OCI-LY3 (cell line): ENCODE measurements around the gene LRRC23.

ENCODE experiments used
- H2AFZ ChIP-seq: fragments of 200-600, 300-600 bp; shearing (Covaris generic); 2 replicates; pipeline ENCODE4 v1.6.0; 2014; ENCODE audit warnings: antibody characterized with exemption, low read depth, low read length
- H3K27ac ChIP-seq: fragments of 200-600, 300-600 bp; sonication (generic); 2 replicates; pipeline ENCODE4 v1.5.1; 2014; ENCODE audit warnings: mild to moderate bottlenecking, low read length, moderate library complexity, mixed read lengths
- H3K27me3 ChIP-seq: fragments of 200-600, 300-600 bp; sonication (generic); 2 replicates; pipeline ENCODE4 v1.6.1; 2014; ENCODE audit warnings: low read depth, low read length, mixed read lengths
- H3K36me3 ChIP-seq: fragments of 200-600, 300-600 bp; sonication (generic); replicated peaks from 2 replicates; pipeline ENCODE3; 2014; ENCODE audit warnings: low read depth, low read length, mixed read lengths
- H3K4me1 ChIP-seq: fragments of 300-600, 200-600 bp; sonication (generic); 2 replicates; pipeline ENCODE4 v1.6.1; 2014; ENCODE audit warnings: low read length, mixed read lengths
- H3K4me2 ChIP-seq: fragments of 200-600, 300-600 bp; sonication (generic); 2 replicates; pipeline ENCODE4 v1.6.1; 2014; ENCODE audit warnings: low read length, mixed read lengths
- H3K4me3 ChIP-seq: fragments of 300-600, 200-600 bp; sonication (generic); 2 replicates; pipeline ENCODE4 v1.5.1; 2014; ENCODE audit warnings: antibody characterized with exemption, mild to moderate bottlenecking, low read length, moderate library complexity
- H3K79me2 ChIP-seq: fragments of 300-600, 200-600 bp; shearing (Covaris generic); 2 replicates; pipeline ENCODE4 v1.6.1; 2014; ENCODE audit warnings: mild to moderate bottlenecking, low read length, mixed read lengths
- H3K9ac ChIP-seq: fragments of 300-600, 200-600 bp; shearing (Covaris generic); 2 replicates; pipeline ENCODE4 v1.6.0; 2014; ENCODE audit warnings: mild to moderate bottlenecking, low read length, moderate library complexity
- H3K9me3 ChIP-seq: fragments of 200-600, 300-600 bp; shearing (Covaris generic); 2 replicates; pipeline ENCODE4 v1.6.1; 2014; ENCODE audit warnings: low read length, mixed read lengths; ENCODE audit not compliant: insufficient read depth
- H4K20me1 ChIP-seq: fragments of 200-600, 300-600 bp; sonication (generic); 2 replicates; pipeline ENCODE4 v1.6.1; 2016; ENCODE audit warnings: low read length, mixed read lengths; ENCODE audit not compliant: insufficient read depth
- CTCF ChIP-seq: fragments of 200-600, 300-600 bp; sonication (generic); IDR thresholded peaks from 2 replicates; pipeline ENCODE4 v1.5.1; 2014; ENCODE audit warnings: antibody characterized with exemption, low read length, low read depth
- EZH2phosphoT487 ChIP-seq: fragments of 200-600 bp; shearing (Covaris generic); IDR thresholded peaks from 2 replicates; pipeline ENCODE4 v1.6.1; 2018; ENCODE audit warnings: antibody characterized with exemption, mixed run types, low read depth

Gene LRRC23

DNA sequence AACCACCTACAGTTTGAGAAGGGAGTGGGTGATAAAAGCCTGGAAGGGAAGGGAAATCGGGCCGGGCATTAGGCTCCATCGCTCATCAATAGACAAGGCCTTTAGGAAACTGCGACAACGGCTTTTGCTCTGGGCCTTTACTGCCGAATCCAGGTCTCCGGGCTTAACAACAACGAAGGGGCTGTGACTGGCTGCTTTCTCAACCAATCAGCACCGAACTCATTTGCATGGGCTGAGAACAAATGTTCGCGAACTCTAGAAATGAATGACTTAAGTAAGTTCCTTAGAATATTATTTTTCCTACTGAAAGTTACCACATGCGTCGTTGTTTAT, 38.7 kb downstream of the LRRC23 start:
- H3K4me3 ChIP-seq = peak overlapping the region; percentile 82
- H3K27me3 ChIP-seq = no peaks in the 10 kb centered on the region
- no peak overlapping the region for H2AFZ ChIP-seq
- no peaks in the 10 kb centered on the region for H3K9me3 ChIP-seq
- peaks cover 33% of the 10 kb centered on the region for H3K4me1 ChIP-seq
- no peaks in the 10 kb centered on the region for H3K79me2 ChIP-seq
- H4K20me1 ChIP-seq = no peaks in the 10 kb centered on the region
- peak overlapping the region; percentile 93 for H3K4me2 ChIP-seq
- H3K9ac ChIP-seq = peak overlapping the region; percentile 83
- peak overlapping the region; percentile 85 for H3K27ac ChIP-seq
- no peaks in the 10 kb centered on the region for H3K36me3 ChIP-seq
- no peak for TF ChIP-seq EZH2phosphoT487

- no peaks in the 10 kb centered on the region for H4K20me1 ChIP-seq
- peak within 1 kb of the TSS; percentile 93 for H3K4me2 ChIP-seq
- H3K36me3 ChIP-seq = no peaks in the 10 kb centered on the region
- TF ChIP-seq CTCF (no peak), EZH2phosphoT487 (no peak)
- peak within 1 kb of the TSS; percentile 82 for H3K4me3 ChIP-seq
- H3K27ac ChIP-seq = peak within 1 kb of the TSS; percentile 85
- no peaks in the 10 kb centered on the region for H3K79me2 ChIP-seq
- peaks cover 31% of the 10 kb centered on the region for H3K4me1 ChIP-seq
- no peaks in the 10 kb centered on the region for H3K27me3 ChIP-seq
- peak within 1 kb of the TSS; percentile 73; the same call in 1 of the 2 replicates for H2AFZ ChIP-seq
- no peaks in the 10 kb centered on the region for H3K9me3 ChIP-seq
- peak within 1 kb of the TSS; percentile 83 for H3K9ac ChIP-seq
Measured at GRCh38 chr12:6943722-6944380, 39.2 kb downstream of the LRRC23 start, which contains the start of the genes C12orf57 and RNU7-1. C12orf57 (plus strand) TSS chr12:6944022; CDS start chr12:6944122, 100 bp downstream. RNU7-1 (plus strand) TSS chr12:6943816.

DNA sequence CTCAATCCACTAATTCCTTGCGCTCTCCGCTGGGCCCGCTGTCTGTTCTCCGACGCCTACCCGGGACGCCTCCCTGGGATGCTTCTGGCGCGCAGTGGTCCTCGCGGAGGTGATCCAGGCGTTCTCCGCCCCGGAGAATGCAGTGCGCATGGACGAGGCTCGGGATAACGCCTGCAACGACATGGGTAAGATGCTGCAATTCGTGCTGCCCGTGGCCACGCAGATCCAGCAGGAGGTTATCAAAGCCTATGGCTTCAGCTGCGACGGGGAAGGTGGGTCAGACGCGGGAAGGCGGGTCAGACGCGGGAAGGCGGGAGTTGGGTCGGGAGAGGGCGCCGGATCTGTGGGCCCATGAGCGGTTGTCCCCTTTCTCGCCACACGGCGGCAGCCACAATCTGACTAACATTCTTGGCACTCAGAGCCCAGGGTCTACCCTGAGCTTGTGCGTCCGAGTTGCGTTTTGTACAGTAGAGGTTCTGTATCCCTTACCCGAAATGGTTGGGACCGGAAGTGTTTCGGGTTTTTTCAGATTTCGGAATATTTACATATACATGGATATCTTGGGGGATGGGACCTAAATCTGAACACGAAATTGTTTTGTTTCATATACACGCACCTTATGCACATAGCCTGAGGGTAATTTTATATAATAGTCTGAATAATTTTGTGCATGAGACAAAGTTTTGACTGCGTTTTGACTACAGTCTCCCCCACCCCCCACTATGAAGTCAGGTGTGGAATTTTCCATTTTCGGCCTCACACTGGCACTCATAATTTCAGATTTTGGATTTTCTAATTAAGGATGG, 40.0 kb downstream of the LRRC23 start:
- Histone ChIP-seq H3K4me3 (peak overlapping the region; percentile 82), H3K36me3 (no peaks in the 10 kb centered on the region), H3K27me3 (no peaks in the 10 kb centered on the region), H3K9me3 (no peaks in the 10 kb centered on the region), H3K27ac (peak overlapping the region; percentile 85), H3K9ac (peak overlapping the region; percentile 83), H3K79me2 (no peaks in the 10 kb centered on the region), H3K4me2 (peak overlapping the region; percentile 93), H4K20me1 (no peaks in the 10 kb centered on the region), H2AFZ (peak overlapping the region; percentile 73; the same call in 1 of the 2 replicates), H3K4me1 (peaks cover 37% of the 10 kb centered on the region)
- no peak for TF ChIP-seq EZH2phosphoT487
- TF ChIP-seq CTCF = peak; percentile 89

GRCh38 chr12:6945613-6946012, 41.0 kb downstream of the LRRC23 start:
- H3K9ac ChIP-seq = peak overlapping the region; percentile 70
- no peaks in the 10 kb centered on the region for H3K9me3 ChIP-seq
- no peaks in the 10 kb centered on the region for H3K27me3 ChIP-seq
- peak overlapping the region; percentile 82 for H3K4me3 ChIP-seq
- peak overlapping the region; percentile 24; the same call in 1 of the 2 replicates for H2AFZ ChIP-seq
- peak overlapping the region; percentile 93 for H3K4me2 ChIP-seq
- H3K4me1 ChIP-seq = peaks cover 44% of the 10 kb centered on the region
- no peaks in the 10 kb centered on the region for H3K79me2 ChIP-seq
- no peaks in the 10 kb centered on the region for H4K20me1 ChIP-seq
- H3K36me3 ChIP-seq = no peaks in the 10 kb centered on the region
- peak overlapping the region; percentile 85 for H3K27ac ChIP-seq
- TF ChIP-seq CTCF (no peak), EZH2phosphoT487 (no peak)
